Measurements from ENCODE around the gene TMEM260. TPM values are rescaled to one million over a fixed set of nuclear protein-coding genes. Genes with fewer than 3 reads are reported as not detected.

TMEM260 gene
- total RNA-seq, 6 experiments from 2014 or later, result 10.0 to 14.9 (median 11.5) TPM

- peaks cover 0 to 6% (median 0%) of the 10 kb centered on the region in 4 donors for H3K36me3 ChIP-seq
- TF ChIP-seq CTCF (IDR thresholded peaks at IDR 0.05) (no peak), POLR2A (IDR thresholded peaks at IDR 0.05) (no peak)
- DNase-seq (no peak), ATAC-seq (peak in 2 of 4 donors; percentile 33 to 52)
- H3K9me3 ChIP-seq, result no peaks in the 10 kb centered on the region
- peaks cover 0 to 20% (median 3%) of the 10 kb centered on the region in 4 donors for H3K4me1 ChIP-seq
- no peak overlapping the region for H3K4me3 ChIP-seq
- WGBS (ENCODE audit: insufficient coverage, low coverage, low lambda C conversion rate, missing lambda C conversion rate), result 73% methylated on average over 5 of the region's 6 CpGs
- H3K27me3 ChIP-seq, result no peaks in the 10 kb centered on the region
- intact Hi-C loops (cut with DNase I), result no loop called here
- no peak overlapping the region for H3K27ac ChIP-seq
Measured at GRCh38 chr14:56648508-56649301, 69.1 kb downstream of the TMEM260 start.

GRCh38 chr14:56649382-56649781, 69.8 kb downstream of the TMEM260 start:
- Histone ChIP-seq H3K4me1 (peaks cover 0 to 20% (median 3%) of the 10 kb centered on the region in 4 donors), H3K36me3 (peaks cover 0 to 6% (median 0%) of the 10 kb centered on the region in 4 donors), H3K9me3 (no peaks in the 10 kb centered on the region), H3K27me3 (no peaks in the 10 kb centered on the region), H3K4me3 (no peak overlapping the region), H3K27ac (no peak overlapping the region)
- ATAC-seq (no peak), DNase-seq (no peak)
- WGBS (ENCODE audit: insufficient coverage, low coverage, low lambda C conversion rate, missing lambda C conversion rate), result 95% methylated on average over 3 of the region's 3 CpGs
- intact Hi-C loops (cut with DNase I), result no loop called here
- TF ChIP-seq CTCF (IDR thresholded peaks at IDR 0.05) (no peak), POLR2A (IDR thresholded peaks at IDR 0.05) (no peak)

- H3K27ac ChIP-seq, result peak overlapping the region in 1 of 3 donors; percentile 38
- no peak overlapping the region for H3K4me3 ChIP-seq
- ATAC-seq (peak; percentile 96 to 98 (median 97)), DNase-seq (peak; percentile 61 to 88 (median 84))
- 37% methylated on average over 6 of the region's 9 CpGs for WGBS (ENCODE audit: insufficient coverage, low coverage, low lambda C conversion rate, missing lambda C conversion rate)
- H3K9me3 ChIP-seq, result no peaks in the 10 kb centered on the region
- H3K36me3 ChIP-seq, result peaks cover 0 to 6% (median 0%) of the 10 kb centered on the region in 4 donors
- no peak for TF ChIP-seq CTCF (IDR thresholded peaks at IDR 0.05)
- no peak for TF ChIP-seq POLR2A (IDR thresholded peaks at IDR 0.05)
- H3K27me3 ChIP-seq, result no peaks in the 10 kb centered on the region
- peaks cover 0 to 20% (median 3%) of the 10 kb centered on the region in 4 donors for H3K4me1 ChIP-seq
- intact Hi-C loops (cut with DNase I), result no loop called here
Measured at GRCh38 chr14:56650048-56650447, 70.5 kb downstream of the TMEM260 start.

GRCh38 chr14:56650979-56651378, 71.4 kb downstream of the TMEM260 start:
- TF ChIP-seq POLR2A (IDR thresholded peaks at IDR 0.05) (no peak), CTCF (IDR thresholded peaks at IDR 0.05) (no peak)
- intact Hi-C loops (cut with DNase I), result no loop called here
- no peak overlapping the region for H3K27ac ChIP-seq
- no peaks in the 10 kb centered on the region for H3K27me3 ChIP-seq
- H3K36me3 ChIP-seq, result peaks cover 0 to 6% (median 0%) of the 10 kb centered on the region in 4 donors
- peak in 3 of 4 donors; percentile 58 to 66 (median 63) for ATAC-seq
- no peak overlapping the region for H3K4me3 ChIP-seq
- H3K9me3 ChIP-seq, result no peaks in the 10 kb centered on the region
- peaks cover 0 to 20% (median 3%) of the 10 kb centered on the region in 4 donors for H3K4me1 ChIP-seq
- no peak for DNase-seq

Data from right lobe of liver (tissue), 6 donors.